ENCODE results near the gene MEA1.

MEA1 gene

GRCh38 chr6:43013843-43014433 is at the start of gene MEA1, which contains the start of gene KLHDC3:
MEA1 (minus strand) TSS chr6:43013946; CDS start chr6:43013813, 133 bp downstream.
KLHDC3 (plus strand) TSS chr6:43014249; CDS start chr6:43017193, 2,944 bp downstream.
- Histone ChIP-seq H3K4me1 (ENCODE audit: control insufficient read depth, insufficient read depth, low read length) (peaks cover 12% of the 10 kb centered on the region), H3K4me3 (ENCODE audit: low read depth, low read length) (peak within 1 kb of the TSS; percentile 70), H3K9me3 (ENCODE audit: control insufficient read depth, insufficient read depth, low read depth, low read length) (no peaks in the 10 kb centered on the region), H3K27ac (ENCODE audit: extremely low read depth, low read depth, low read length) (peak within 1 kb of the TSS; percentile 76), H3K36me3 (ENCODE audit: control insufficient read depth in 2 of 2, insufficient read depth in 1 of 2, low read length in 2 of 2) (peaks cover 24 to 71% of the 10 kb centered on the region in 2 experiments)
- ChIA-PET CTCF (interaction anchor here (0.6 to 2.6 kb wide), 9 partner anchors 9 to 352 kb away, joined by 3 to 15 read pairs (median 4); no protein-coding TSS in a partner anchor), POLR2A (interaction anchor here (0.6 to 4.6 kb wide), 37 partner anchors 11 to 1180 kb away, joined by 3 to 66 read pairs (median 5); partner anchors contain the start of genes CNPY3, CUL7, CUL9 and GNMT)
- TF ChIP-seq ZNF335 (tag by site-specific recombination; conservative IDR thresholded peaks at IDR 0.05) (peak; percentile 96), ZNF776 (tag by site-specific recombination; IDR thresholded peaks at IDR 0.05; ENCODE audit: borderline replicate concordance) (no peak), ZNF174 (tag by site-specific recombination; IDR thresholded peaks at IDR 0.05) (no peak), ZNF391 (tag by site-specific recombination; IDR thresholded peaks at IDR 0.05; ENCODE audit: borderline replicate concordance, low read depth) (no peak), GFI1B (tag by site-specific recombination; IDR thresholded peaks at IDR 0.05) (no peak), SP3 (tag by site-specific recombination; IDR thresholded peaks at IDR 0.05) (peak; percentile 97), ZNF23 (tag by site-specific recombination; IDR thresholded peaks at IDR 0.05; ENCODE audit: borderline replicate concordance) (no peak), ZFHX2 (tag by site-specific recombination; conservative IDR thresholded peaks at IDR 0.05) (peak; percentile 69; the same call in 1 of the 2 replicates), SP2 (tag by site-specific recombination; IDR thresholded peaks at IDR 0.05) (peak; percentile 94), ZNF398 (tag by site-specific recombination; IDR thresholded peaks at IDR 0.05) (peak; percentile 99), KLF16 (tag by site-specific recombination; IDR thresholded peaks at IDR 0.05) (0 out of 2 replicates have a peak, but pooled peaks have one; percentile 6), TRIM28 (IDR thresholded peaks at IDR 0.05; ENCODE audit: borderline replicate concordance, low read length) (0 out of 2 replicates have a peak, but pooled peaks have one; percentile 37), ZBTB20 (tag by site-specific recombination; IDR thresholded peaks at IDR 0.05) (peak; percentile 79), ZNF704 (tag by site-specific recombination; IDR thresholded peaks at IDR 0.05) (no peak), ZBTB11 (tag by site-specific recombination; conservative IDR thresholded peaks at IDR 0.05; ENCODE audit: low read depth) (peak; percentile 93), KLF8 (tag by site-specific recombination; IDR thresholded peaks at IDR 0.05) (peak; percentile 47; the same call in 1 of the 2 replicates), EGR2 (tag by site-specific recombination; IDR thresholded peaks at IDR 0.05; ENCODE audit: low read depth) (peak; percentile 58; the same call in 1 of the 2 replicates), ZNF777 (tag by site-specific recombination; IDR thresholded peaks at IDR 0.05; ENCODE audit: borderline replicate concordance) (peak; percentile 98), ZBTB17 (tag by site-specific recombination; IDR thresholded peaks at IDR 0.05) (peak; percentile 95), ZNF600 (tag by site-specific recombination; IDR thresholded peaks at IDR 0.05) (peak; percentile 47; the same call in 1 of the 2 replicates), ZIC2 (tag by site-specific recombination; IDR thresholded peaks at IDR 0.05) (peak; percentile 18; the same call in 1 of the 2 replicates), ZNF292 (tag by site-specific recombination; IDR thresholded peaks at IDR 0.05; ENCODE audit: borderline replicate concordance, low read depth) (no peak), ZNF248 (tag by site-specific recombination; IDR thresholded peaks at IDR 0.05) (no peak)
- TF ChIP-seq, protein P1, sequence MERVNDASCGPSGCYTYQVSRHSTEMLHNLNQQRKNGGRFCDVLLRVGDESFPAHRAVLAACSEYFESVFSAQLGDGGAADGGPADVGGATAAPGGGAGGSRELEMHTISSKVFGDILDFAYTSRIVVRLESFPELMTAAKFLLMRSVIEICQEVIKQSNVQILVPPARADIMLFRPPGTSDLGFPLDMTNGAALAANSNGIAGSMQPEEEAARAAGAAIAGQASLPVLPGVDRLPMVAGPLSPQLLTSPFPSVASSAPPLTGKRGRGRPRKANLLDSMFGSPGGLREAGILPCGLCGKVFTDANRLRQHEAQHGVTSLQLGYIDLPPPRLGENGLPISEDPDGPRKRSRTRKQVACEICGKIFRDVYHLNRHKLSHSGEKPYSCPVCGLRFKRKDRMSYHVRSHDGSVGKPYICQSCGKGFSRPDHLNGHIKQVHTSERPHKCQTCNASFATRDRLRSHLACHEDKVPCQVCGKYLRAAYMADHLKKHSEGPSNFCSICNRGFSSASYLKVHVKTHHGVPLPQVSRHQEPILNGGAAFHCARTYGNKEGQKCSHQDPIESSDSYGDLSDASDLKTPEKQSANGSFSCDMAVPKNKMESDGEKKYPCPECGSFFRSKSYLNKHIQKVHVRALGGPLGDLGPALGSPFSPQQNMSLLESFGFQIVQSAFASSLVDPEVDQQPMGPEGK (tag by site-specific recombination; IDR thresholded peaks at IDR 0.05): peak; percentile 3
- TF ChIP-seq, protein P2, sequence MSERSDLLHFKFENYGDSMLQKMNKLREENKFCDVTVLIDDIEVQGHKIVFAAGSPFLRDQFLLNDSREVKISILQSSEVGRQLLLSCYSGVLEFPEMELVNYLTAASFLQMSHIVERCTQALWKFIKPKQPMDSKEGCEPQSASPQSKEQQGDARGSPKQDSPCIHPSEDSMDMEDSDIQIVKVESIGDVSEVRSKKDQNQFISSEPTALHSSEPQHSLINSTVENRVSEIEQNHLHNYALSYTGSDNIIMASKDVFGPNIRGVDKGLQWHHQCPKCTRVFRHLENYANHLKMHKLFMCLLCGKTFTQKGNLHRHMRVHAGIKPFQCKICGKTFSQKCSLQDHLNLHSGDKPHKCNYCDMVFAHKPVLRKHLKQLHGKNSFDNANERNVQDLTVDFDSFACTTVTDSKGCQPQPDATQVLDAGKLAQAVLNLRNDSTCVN (tag by site-specific recombination; optimal IDR thresholded peaks at IDR 0.05): peak; percentile 84
- TF ChIP-seq, protein P3, sequence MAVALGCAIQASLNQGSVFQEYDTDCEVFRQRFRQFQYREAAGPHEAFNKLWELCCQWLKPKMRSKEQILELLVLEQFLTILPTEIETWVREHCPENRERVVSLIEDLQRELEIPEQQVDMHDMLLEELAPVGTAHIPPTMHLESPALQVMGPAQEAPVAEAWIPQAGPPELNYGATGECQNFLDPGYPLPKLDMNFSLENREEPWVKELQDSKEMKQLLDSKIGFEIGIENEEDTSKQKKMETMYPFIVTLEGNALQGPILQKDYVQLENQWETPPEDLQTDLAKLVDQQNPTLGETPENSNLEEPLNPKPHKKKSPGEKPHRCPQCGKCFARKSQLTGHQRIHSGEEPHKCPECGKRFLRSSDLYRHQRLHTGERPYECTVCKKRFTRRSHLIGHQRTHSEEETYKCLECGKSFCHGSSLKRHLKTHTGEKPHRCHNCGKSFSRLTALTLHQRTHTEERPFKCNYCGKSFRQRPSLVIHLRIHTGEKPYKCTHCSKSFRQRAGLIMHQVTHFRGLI (tag by site-specific recombination; IDR thresholded peaks at IDR 0.05): peak; percentile 94
